AG09319 (cell line): ENCODE measurements around the gene FOXP1.

Experiments used
- DNase-seq: peaks from one replicate; pipeline ENCODE4 v3.0.0-alpha.2; 2010; ENCODE audit warnings: low read depth; ENCODE audit errors: extremely low read depth
- CTCF ChIP-seq: IDR thresholded peaks from 2 replicates; pipeline ENCODE4 v1.5.1; 2011; ENCODE audit warnings: low read depth, mild to moderate bottlenecking, inconsistent platforms, low read length, moderate library complexity

Gene FOXP1

GRCh38 chr3:71225951-71226564, 357.5 kb downstream of the FOXP1 start:
- no peak for DNase-seq
- TF ChIP-seq CTCF, result no peak

DNA sequence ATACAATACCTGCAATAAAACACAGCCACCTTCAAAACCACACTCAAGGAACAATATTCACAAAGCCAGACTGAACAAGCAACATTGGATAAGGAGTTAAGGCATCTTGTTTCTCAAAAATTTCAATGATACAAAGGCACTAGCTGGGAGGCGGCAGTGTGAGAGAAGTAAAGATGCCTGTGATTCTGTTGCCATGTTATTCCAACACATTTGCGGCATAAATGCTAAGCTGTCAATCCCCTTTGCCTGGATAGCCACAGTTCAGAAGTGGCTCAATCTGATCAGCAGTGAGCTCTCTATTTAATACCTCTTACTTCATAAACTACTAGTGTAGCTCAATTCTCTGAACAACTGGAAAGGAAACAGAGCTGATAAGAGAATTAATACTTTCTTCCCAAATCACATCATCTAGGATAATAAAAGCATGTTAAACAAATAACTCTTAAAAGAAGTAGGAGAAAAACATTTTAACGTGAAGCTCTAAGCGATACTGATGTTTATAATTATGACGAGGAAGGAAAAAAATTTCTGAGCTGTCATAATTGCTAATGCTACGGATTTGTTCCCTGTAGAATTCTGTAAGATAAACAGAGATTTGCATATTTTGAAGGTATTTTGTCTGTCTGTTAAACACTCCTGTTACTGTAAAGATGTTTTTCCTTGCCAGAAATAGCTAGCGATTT, 358.4 kb downstream of the FOXP1 start:
- no peak for TF ChIP-seq CTCF
- no peak for DNase-seq

GRCh38 chr3:71219744-71220638, 363.5 kb downstream of the FOXP1 start:
- no peak for DNase-seq
- no peak for TF ChIP-seq CTCF

DNA sequence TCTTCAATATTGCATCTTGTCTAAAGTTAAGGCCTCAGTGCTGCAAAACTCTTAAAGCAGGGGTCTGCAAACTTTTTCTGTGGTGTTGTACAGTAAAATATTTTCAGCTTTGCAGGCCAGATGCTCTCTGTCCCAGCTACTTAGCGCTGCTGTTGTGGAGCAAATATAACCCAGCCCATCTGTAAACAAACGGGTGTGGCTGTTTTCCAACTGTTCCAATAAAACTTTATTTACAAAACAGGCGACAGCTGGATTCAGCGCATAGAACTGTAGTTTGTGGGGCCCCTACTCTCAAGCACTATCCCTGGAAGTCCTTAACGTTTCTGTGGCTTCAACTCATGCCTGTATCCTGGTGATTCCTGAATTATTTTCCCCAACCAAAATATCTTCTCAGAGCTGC, 365.0 kb downstream of the FOXP1 start:
- TF ChIP-seq CTCF, result no peak
- no peak for DNase-seq

DNA sequence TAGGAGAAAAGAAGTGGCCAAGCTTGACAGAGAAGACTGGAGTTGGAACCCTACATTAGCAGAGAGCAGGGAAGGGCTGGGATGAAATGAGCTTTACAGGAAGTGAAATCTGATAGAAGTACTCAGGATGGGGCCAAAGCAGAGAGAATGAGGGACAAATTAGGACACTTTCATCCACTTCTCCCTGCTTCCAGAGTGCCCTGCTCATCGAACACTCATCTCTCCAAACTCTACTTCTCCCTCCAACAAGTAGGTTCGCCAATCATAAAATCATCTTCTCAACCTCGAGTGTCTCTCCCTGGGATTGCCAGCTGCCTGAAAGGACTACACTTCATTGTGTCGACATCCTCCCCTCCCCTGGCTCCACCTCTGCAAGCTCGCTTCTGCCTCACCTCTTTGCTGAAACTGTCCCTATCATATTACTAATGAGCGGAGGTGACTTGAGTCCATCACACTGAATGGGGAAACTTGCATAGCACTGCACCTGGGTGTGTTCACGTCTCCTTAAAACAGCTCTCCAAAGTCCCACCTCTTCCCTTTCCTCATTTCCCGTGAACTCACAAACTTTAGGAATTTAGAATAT, 365.8 kb downstream of the FOXP1 start:
- DNase-seq, result no peak
- TF ChIP-seq CTCF, result no peak

DNA sequence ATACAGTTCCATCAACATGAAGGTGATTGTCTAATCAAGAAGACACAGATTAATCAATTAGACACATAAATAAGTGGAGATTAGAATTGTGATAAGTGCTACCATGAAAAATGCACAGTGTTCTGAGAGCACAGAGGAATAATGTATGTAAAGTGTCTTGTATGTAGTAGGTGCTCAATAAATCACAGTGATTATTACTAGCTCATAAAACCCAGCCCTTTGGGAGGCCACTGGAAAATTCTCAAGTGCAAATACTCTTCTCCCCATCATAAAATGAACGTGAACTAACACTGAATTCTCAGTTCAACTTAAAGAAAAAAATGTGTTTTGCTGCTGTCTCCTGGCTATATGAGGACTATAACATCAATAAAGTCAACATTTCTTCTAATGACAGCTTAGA, 368.2 kb downstream of the FOXP1 start:
- DNase-seq, result no peak
- no peak for TF ChIP-seq CTCF

GRCh38 chr3:71214797-71215196, 368.7 kb downstream of the FOXP1 start:
- no peak for DNase-seq
- no peak for TF ChIP-seq CTCF
